NCI-H526 treated with DMSO at 0.1 percent for 48 hours (cell line): ENCODE data around the gene ARPC2.
"Not testable (repeated sequence)": the region's sequence is repeated elsewhere in the genome, so short reads cannot be mapped to it uniquely, and the experiment has no call there.

Source experiments
- DNase-seq: peaks from one replicate; lab custom pipeline; 2025; lab: John Stamatoyannopoulos, UW

The ARPC2 gene

GRCh38 chr2:218216674-218217359 is at the start of gene ARPC2:
TSS of gene ARPC2 (plus strand) at chr2:218217189. CDS start at chr2:218217471, 282 bp downstream.
- DNase-seq = peak; percentile 80

GRCh38 chr2:218168016-218168415 is 49.0 kb upstream of the ARPC2 start:
- no peak for DNase-seq

GRCh38 chr2:218168635-218169462 is 48.1 kb upstream of the ARPC2 start:
- DNase-seq = peak; percentile 3

DNA sequence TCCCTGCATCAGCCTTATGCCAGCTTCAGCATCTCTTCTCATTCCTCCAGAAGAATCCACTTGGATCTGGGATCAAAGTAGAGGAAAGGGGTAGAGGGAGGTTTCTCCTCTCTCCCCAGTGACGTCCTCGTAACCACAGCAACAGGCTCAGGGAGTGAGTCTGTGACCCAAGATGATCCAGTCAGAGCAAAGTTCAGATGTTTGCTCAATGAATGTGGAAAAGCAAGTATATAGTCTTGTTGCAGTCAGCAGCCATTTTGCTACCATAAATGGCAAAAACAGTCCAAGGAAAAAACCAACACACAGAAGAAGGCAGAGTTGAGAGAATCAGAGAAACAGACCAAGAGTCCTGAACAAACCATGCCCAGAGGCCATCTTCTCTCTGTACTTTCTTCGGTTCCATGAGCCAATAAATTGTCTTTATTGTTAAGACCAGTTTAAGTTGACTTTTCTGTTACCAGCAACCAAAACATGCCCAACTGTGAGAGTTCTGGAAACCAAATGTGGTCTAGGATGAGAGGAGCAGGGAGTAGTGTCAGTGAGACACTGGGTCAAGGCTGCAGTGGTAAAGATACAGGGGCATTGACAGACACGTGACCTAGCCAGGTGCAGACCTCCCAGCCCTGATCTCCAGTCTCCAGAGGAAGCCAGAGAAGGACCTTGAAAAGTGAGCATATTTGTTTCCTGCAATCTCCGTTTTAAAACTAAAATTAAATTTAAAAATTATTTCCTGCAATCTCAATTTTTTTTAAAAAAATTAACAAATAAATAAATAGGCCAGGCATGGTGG is 47.0 kb upstream of the ARPC2 start:
- DNase-seq = no peak

DNA sequence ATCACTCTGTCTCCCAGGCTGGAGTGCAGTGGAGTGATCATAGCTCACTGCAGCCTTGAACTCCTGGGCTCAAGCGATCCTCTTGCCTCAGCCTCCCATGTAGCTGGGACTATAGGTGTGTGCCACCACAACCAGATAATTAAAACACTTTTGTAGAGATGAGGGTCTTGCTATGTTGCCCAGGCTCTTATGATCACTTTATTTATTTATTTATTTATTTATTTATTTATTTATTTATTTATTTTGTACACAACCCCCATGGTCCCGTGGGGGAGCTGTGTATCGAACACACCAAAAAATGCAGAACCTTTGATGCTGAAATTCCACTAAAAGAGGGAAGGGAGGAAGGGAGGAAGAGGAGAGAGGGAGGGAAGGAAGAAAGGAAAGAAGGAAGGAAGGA is 45.2 kb upstream of the ARPC2 start:
- DNase-seq = not testable (repeated sequence)

- DNase-seq = no peak
These were observed 44.1 kb upstream of the ARPC2 start for GRCh38 chr2:218172845-218173244.

- no peak for DNase-seq
These were observed 37.2 kb upstream of the ARPC2 start for GRCh38 chr2:218179782-218180181.

DNA sequence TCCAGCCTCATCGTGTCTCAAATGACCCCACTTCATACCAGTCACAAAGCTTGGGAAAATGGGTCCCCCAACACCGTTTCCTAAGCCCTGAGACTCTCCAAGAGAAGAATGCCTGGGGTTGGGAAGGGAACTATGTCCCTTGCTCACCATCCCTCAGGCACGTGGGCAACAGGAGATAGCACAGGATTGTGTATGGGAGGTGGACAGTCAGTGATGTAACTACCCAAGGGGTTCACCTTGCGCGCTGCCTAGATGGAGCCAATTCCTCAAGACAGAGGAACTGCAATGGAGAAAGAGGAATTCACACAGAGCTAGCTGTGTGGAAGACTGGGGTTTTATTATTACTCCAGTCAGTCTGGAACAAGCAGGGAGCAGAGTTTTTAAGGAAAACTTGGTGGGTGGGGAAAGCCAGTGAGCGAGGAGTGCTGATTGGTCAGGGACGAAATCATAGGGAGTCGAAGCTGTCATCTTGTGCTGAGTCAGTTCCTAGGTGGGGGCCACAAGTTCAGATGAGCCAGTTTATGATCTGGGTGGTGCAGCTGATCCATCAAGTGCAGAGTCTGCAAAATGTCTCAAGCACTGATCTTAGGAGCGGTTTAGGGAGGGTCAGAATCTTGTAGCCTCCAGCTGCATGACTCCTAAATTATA is 36.4 kb upstream of the ARPC2 start:
- no peak for DNase-seq

GRCh38 chr2:218184331-218184730 is 32.7 kb upstream of the ARPC2 start:
- DNase-seq = no peak

DNA sequence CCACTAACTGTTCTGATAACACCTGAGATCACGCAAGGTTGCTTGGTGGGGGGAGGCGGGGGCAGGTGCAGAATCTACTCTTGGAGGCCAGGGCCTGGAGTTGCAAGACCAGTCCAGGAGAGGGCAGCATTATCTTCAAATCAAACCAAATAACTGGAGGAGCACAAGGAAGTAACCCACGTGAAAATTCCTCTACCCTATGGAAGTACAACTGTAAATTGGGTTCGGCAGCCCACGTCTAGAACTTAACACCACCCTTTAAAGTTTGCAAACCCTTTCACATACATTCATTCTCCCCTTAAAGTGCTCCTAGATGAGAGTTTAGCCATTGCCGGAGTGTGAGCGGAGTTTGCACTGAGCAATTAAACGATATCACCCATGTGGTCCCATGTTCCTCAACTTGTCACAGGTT is 30.6 kb upstream of the ARPC2 start:
- DNase-seq = peak; percentile 42

GRCh38 chr2:218186876-218187275 is 30.1 kb upstream of the ARPC2 start:
- no peak for DNase-seq

DNA sequence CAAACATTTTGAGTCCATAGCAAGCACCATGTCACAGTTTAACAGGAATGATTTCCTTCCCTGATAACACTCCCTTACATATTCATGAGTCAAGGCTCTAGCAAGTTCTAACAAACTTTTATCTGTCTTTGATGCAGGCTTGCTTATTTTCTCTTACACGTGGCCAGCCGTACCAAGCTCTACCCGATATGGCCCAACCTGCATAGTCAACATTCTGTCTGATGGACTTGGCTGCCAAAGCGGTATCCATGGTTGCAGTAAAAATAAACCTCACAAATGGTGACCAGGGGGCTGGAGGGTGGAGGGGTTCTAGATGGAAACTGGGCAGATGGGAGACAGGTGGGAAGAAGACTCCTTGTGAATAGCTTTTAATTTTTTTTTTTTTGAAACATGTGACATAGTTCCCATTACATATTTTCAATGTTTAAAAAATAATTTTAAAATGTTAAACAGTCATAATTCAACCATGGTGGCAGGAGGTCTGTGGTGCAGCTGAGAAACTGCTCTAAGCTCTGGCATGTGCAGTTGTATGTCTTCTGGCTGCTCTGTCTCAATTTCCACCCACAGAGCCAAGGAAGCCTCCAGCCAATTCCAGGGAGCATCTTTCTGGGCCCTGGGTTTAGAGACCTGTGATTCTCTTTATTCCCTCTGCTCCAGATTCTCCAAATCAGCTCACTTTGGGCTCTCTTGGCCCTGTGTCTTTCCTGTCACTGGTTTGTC is 29.5 kb upstream of the ARPC2 start:
- DNase-seq = no peak

- DNase-seq = no peak
These were observed 28.5 kb upstream of the ARPC2 start for GRCh38 chr2:218188528-218188927.

- no peak for DNase-seq
These were observed 24.0 kb upstream of the ARPC2 start for GRCh38 chr2:218192902-218193430.

- DNase-seq = no peak
These were observed 23.3 kb upstream of the ARPC2 start for GRCh38 chr2:218193701-218194100.

GRCh38 chr2:218194880-218195279 is 22.1 kb upstream of the ARPC2 start:
- no peak for DNase-seq

GRCh38 chr2:218196974-218197373 is 20.0 kb upstream of the ARPC2 start:
- no peak for DNase-seq

DNA sequence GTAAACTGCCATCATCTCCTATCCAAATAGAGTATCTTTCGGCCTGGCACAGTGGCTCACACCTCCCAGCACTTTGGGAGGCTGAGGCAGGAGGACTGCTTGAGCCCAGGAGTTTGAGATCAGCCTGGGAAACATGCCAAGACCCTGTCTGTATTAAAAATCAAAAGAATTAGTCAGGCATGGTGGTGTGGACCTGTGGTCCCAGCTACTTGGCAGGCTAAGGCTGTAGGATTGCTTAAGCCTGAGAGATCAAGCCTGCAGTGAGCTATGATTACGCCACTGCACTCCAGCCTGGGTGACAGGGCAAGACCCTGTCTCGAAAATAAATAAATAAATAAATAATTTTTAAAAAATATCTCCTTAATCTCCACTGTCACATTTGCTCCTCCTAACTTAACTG is 14.7 kb upstream of the ARPC2 start:
- DNase-seq = no peak

DNA sequence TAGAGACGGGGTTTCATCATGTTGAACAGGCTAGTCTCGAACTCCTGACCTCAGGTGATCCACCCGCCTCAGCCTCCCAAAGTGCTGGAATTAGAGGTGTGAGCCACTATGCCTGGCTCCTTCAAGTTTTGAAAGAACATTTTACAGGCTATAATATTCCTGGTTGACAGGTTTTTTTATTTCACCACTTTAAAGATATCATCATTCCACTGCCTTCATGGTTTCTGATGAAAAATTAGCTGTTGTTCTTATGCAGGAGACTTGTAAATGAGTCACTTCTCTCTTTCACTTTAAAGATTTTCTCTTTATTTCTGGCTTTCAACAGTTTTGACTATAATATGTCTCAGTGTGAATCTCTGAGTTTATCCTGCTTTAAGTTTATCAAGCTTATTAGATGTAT is 7.9 kb upstream of the ARPC2 start:
- DNase-seq = no peak

DNA sequence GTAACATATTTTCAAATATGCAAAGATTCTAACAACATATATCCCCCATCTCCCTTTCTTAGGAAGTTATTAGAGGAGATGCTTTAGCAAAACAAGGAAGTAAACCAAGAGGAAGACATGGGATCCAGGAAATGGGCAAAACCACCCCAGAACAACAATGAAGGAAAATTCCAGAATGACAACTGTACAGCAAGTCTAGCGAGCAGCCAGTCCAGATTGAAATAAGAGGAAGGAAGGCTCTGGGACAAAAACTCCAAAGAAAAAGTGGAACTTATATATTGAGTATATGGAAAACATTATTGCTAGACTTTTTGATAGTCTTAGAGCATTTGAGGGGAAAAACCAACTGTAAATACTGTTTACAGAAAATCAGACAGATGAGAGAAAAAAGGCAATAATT is 2.9 kb upstream of the ARPC2 start:
- no peak for DNase-seq

- no peak for DNase-seq
These were observed 684 bp upstream of the ARPC2 start for GRCh38 chr2:218216336-218216673.
